Measurements from ENCODE around the gene AK5.

AK5 gene

DNA sequence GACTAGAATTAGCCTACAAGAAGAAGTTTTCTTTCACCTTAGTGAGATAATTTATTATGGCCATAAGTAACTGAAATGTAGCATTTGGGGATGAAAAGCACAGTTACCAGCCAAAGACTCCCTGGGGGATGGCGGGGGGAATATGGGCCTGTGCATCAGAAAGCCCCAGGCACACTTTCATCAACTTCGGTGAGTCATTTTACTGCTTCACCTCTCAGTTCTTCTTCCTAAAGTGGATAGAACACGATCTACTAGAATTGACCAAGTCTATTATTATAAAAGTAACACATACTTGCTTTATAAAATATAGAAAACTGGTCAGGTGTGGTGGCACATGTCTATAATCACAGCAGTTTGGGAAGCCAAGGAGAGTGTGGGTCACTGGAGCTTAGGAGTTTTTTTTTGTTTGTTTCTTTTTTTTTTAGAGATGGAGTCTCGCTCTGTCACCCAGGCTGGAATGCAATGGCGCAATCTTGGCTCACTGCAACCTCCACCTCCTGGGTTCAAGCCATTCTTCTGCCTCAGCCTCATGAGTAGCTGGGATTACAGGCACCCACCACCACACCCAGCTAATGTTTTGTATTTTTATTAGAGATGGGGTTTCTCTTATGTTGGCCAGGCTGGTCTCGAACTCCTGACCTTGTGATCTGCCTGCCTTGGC is 258.8 kb downstream of the AK5 start:
- no peak overlapping the region for H3K4me3 ChIP-seq (ENCODE audit: extremely low read depth, insufficient read depth, low read length, poor library complexity, severe bottlenecking)
- no peak overlapping the region for H3K27ac ChIP-seq (ENCODE audit: low read depth, low read length, severe bottlenecking)
- H3K36me3 ChIP-seq (ENCODE audit: control insufficient read depth, insufficient read depth, low read length): no peaks in the 10 kb centered on the region
- H3K4me1 ChIP-seq (ENCODE audit: control insufficient read depth, insufficient read depth, low read length, poor library complexity, severe bottlenecking): peaks cover 9% of the 10 kb centered on the region
- H3K9me3 ChIP-seq (ENCODE audit: control insufficient read depth, low read length): no peaks in the 10 kb centered on the region
- WGBS, 2 experiments (ENCODE audit: insufficient coverage in 2 of 2): 86 to 100% methylated on average over 1 to 2 of the region's 6 CpGs

DNA sequence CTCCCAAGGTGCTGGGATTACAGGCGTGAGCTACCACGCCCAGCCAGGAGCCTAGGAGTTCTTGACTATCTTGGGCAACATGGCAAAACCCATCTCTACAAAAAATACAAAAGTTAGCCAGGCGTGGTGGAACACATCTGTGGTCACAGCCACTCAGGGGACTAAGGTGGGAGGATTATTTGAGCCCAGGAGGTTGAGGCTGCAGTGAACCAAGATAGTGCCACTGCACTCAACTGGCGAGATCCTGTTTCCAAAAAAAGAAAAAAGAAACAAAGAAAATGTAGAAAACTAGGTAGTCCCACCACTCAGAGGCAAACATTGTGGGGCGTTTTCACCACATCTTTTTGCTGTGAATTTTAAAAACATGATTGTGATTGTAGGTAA is 259.3 kb downstream of the AK5 start:
- Histone ChIP-seq H3K4me1 (ENCODE audit: control insufficient read depth, insufficient read depth, low read length, poor library complexity, severe bottlenecking) (peaks cover 9% of the 10 kb centered on the region), H3K27ac (ENCODE audit: low read depth, low read length, severe bottlenecking) (no peak overlapping the region), H3K4me3 (ENCODE audit: extremely low read depth, insufficient read depth, low read length, poor library complexity, severe bottlenecking) (no peak overlapping the region), H3K36me3 (ENCODE audit: control insufficient read depth, insufficient read depth, low read length) (no peaks in the 10 kb centered on the region), H3K9me3 (ENCODE audit: control insufficient read depth, low read length) (no peaks in the 10 kb centered on the region)
- WGBS, 2 experiments (ENCODE audit: insufficient coverage in 2 of 2): 100% methylated on average over 2 to 5 of the region's 5 CpGs

DNA sequence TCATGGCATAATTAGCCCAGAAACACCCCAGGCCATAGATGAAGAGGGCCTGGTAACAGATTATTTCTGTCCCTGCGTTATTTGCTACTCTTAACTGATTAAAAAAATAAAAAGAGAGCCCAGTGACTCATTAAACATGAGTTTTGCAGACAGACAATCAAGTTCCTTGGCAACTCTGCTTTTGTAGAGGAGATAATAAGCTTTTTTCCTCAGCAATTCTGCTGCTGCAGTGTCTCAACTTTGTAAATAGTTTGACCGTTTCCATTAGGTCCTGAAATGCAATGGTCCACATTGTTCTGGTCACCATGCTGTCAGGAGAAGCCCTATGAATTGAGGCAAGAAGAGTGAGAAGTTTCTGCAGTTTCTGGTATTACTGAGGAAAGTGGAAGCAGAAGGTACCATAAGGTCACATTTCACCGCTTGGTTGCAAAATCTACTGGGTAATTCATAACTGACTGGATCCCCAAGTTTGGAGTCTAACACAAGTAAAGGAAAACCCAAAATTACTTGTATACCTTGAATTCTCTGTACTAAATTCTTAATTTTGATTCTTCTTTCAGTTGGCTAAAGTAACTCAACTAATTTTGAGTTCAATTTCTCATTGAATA is 261.1 kb downstream of the AK5 start:
- WGBS, 2 experiments (ENCODE audit: insufficient coverage in 2 of 2): 87 to 96% methylated on average over 1 to 2 of the region's 3 CpGs
- Histone ChIP-seq H3K4me1 (ENCODE audit: control insufficient read depth, insufficient read depth, low read length, poor library complexity, severe bottlenecking) (peaks cover 6% of the 10 kb centered on the region), H3K9me3 (ENCODE audit: control insufficient read depth, low read length) (no peaks in the 10 kb centered on the region), H3K36me3 (ENCODE audit: control insufficient read depth, insufficient read depth, low read length) (no peaks in the 10 kb centered on the region), H3K27ac (ENCODE audit: low read depth, low read length, severe bottlenecking) (no peak overlapping the region), H3K4me3 (ENCODE audit: extremely low read depth, insufficient read depth, low read length, poor library complexity, severe bottlenecking) (no peak overlapping the region)

DNA sequence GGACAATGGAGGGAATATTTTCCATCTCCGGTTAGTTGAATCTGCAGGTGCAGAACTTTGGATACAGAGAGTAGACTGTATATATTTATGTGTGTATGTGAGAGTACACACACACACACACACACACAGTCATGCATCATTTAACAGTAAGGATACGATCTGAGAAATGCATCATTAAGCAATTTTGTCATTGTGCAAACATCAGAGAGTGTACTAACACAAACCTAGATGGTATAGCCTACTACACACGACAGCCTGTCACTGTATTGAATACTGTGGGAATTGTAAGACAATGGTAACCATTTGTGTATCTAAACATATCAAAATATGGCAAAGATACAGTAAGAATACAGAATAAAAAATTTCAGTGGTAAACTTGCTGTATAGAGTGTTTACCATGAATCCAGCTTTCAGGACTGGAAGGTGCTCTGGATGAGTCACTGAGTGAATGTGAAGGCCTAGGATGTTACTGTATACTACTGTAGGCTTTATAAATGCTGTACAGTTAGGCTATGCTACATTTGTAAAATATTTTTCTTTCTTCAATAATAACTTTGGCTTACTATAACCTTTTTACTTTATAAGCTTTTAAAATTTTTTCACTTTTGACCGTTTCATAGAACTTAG is 262.1 kb downstream of the AK5 start:
- no peaks in the 10 kb centered on the region for H3K36me3 ChIP-seq (ENCODE audit: control insufficient read depth, insufficient read depth, low read length)
- no peak overlapping the region for H3K4me3 ChIP-seq (ENCODE audit: extremely low read depth, insufficient read depth, low read length, poor library complexity, severe bottlenecking)
- H3K27ac ChIP-seq (ENCODE audit: low read depth, low read length, severe bottlenecking): no peak overlapping the region
- WGBS, 2 experiments (ENCODE audit: insufficient coverage in 2 of 2): 60% methylated on average over 1 of the region's 4 CpGs; no CpG with 5 or more reads in 1 of the 2 experiments
- no peaks in the 10 kb centered on the region for H3K9me3 ChIP-seq (ENCODE audit: control insufficient read depth, low read length)
- H3K4me1 ChIP-seq (ENCODE audit: control insufficient read depth, insufficient read depth, low read length, poor library complexity, severe bottlenecking): peaks cover 6% of the 10 kb centered on the region

DNA sequence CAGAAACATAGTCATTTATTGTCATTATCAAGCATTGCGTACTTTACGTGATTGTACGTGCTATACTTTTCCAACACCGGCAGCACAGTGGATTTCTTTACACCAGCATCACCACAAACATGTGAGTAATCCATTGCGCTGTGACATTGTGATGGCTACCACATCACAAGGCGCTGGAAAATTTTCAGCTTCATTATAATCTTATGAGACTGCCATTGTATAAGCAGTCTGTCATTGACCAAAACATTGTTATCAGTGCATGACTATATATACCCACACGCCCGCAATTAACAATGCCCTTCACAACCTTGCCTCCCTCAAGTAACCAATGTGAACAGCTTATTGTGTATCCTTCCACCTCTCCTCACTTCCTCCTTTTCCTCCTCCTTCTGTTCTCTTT is 263.0 kb downstream of the AK5 start:
- H3K9me3 ChIP-seq (ENCODE audit: control insufficient read depth, low read length): no peaks in the 10 kb centered on the region
- peaks cover under 1% of the 10 kb centered on the region for H3K4me1 ChIP-seq (ENCODE audit: control insufficient read depth, insufficient read depth, low read length, poor library complexity, severe bottlenecking)
- WGBS, 2 experiments (ENCODE audit: insufficient coverage in 2 of 2): 94 to 96% methylated on average over 7 to 8 of the region's 8 CpGs
- H3K36me3 ChIP-seq (ENCODE audit: control insufficient read depth, insufficient read depth, low read length): no peaks in the 10 kb centered on the region
- no peak overlapping the region for H3K27ac ChIP-seq (ENCODE audit: low read depth, low read length, severe bottlenecking)
- H3K4me3 ChIP-seq (ENCODE audit: extremely low read depth, insufficient read depth, low read length, poor library complexity, severe bottlenecking): no peak overlapping the region

DNA sequence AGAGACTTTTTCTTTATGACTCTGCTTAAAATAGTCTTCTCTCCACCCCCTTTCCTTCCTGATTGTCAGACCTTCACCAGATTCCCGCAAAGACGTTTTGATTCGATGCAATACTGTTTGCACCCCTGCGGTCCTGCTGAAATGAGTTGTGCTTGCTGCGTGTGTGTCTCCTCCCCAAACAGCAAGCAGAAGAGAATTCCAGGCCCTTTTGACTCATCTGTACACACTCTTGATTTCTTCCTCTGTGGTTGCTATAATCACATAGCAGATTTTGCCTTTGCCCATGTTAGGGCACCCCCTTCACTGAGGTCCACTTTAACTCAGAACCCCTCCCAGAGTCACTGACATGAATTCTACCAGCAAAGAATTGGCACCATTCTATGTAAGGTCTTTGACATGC is 264.2 kb downstream of the AK5 start:
- Histone ChIP-seq H3K9me3 (ENCODE audit: control insufficient read depth, low read length) (no peaks in the 10 kb centered on the region), H3K36me3 (ENCODE audit: control insufficient read depth, insufficient read depth, low read length) (no peaks in the 10 kb centered on the region), H3K4me3 (ENCODE audit: extremely low read depth, insufficient read depth, low read length, poor library complexity, severe bottlenecking) (no peak overlapping the region), H3K4me1 (ENCODE audit: control insufficient read depth, insufficient read depth, low read length, poor library complexity, severe bottlenecking) (no peaks in the 10 kb centered on the region), H3K27ac (ENCODE audit: low read depth, low read length, severe bottlenecking) (no peak overlapping the region)
- 82 to 92% methylated on average over 4 to 5 of the region's 5 CpGs for WGBS, 2 experiments (ENCODE audit: insufficient coverage in 2 of 2)

DNA sequence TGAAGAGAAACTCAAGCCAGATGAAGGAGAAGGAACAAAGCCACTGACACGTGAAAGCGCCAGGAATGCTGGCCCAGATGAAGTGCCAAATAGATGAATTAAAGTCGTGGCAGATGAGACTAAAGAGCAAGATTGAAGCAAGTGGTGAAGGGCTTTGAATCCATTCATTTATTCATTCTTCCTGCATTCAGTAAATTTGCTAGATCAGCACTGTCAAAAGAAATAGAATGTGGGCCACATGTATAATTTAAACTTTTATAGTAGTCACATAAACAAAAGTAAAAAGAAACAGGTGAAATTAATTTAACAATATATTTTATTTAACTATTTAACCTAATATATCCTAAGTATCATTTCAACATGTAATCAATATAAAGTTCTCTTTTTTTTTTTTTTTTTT is 265.1 kb downstream of the AK5 start:
- Histone ChIP-seq H3K36me3 (ENCODE audit: control insufficient read depth, insufficient read depth, low read length) (no peaks in the 10 kb centered on the region), H3K9me3 (ENCODE audit: control insufficient read depth, low read length) (no peaks in the 10 kb centered on the region), H3K4me1 (ENCODE audit: control insufficient read depth, insufficient read depth, low read length, poor library complexity, severe bottlenecking) (no peaks in the 10 kb centered on the region), H3K27ac (ENCODE audit: low read depth, low read length, severe bottlenecking) (no peak overlapping the region), H3K4me3 (ENCODE audit: extremely low read depth, insufficient read depth, low read length, poor library complexity, severe bottlenecking) (no peak overlapping the region)
- 91% methylated on average over 2 to 3 of the region's 3 CpGs for WGBS, 2 experiments (ENCODE audit: insufficient coverage in 2 of 2)

DNA sequence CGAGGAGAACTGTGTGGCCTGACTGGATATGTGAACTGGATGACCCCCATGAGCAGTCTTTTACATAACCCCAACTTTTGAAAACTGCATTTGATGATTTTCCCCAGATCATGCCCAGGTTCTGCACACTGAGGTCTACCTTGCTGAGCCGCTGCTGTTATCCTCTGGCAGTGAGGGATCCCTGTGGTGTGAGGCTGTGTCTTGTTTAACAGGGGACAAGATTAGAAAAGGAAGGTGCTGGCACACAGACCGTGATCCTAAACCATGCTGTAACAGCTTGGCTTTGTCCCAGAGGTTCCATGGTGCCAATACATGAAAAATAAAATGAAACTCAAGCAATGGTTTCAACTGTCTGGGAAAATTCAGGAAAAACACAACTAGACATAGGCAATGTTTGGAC is 266.5 kb downstream of the AK5 start:
- H3K27ac ChIP-seq (ENCODE audit: low read depth, low read length, severe bottlenecking): no peak overlapping the region
- H3K9me3 ChIP-seq (ENCODE audit: control insufficient read depth, low read length): no peaks in the 10 kb centered on the region
- no peaks in the 10 kb centered on the region for H3K36me3 ChIP-seq (ENCODE audit: control insufficient read depth, insufficient read depth, low read length)
- WGBS, 2 experiments (ENCODE audit: insufficient coverage in 2 of 2): 79 to 82% methylated on average over 2 to 3 of the region's 3 CpGs
- H3K4me1 ChIP-seq (ENCODE audit: control insufficient read depth, insufficient read depth, low read length, poor library complexity, severe bottlenecking): no peaks in the 10 kb centered on the region
- H3K4me3 ChIP-seq (ENCODE audit: extremely low read depth, insufficient read depth, low read length, poor library complexity, severe bottlenecking): no peak overlapping the region

DNA sequence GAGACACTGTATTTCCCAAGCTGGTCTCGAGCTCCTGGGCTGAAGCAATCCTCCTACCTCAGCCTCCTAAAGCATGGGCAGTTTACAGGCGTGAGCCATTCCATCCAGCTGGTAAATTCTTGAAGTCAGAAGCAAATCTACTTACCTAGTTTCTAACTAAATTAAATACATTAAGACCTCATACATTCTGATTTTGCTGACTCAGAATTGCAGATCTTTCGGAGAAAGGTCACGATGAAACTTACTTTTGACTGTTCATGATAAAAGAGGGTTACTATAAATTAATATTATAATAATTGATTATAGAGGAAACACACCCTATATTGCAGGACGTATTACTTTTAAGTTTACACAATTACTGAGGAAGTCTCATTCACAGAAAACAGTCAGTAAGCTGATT is 268.3 kb downstream of the AK5 start:
- Histone ChIP-seq H3K9me3 (ENCODE audit: control insufficient read depth, low read length) (no peaks in the 10 kb centered on the region), H3K27ac (ENCODE audit: low read depth, low read length, severe bottlenecking) (no peak overlapping the region), H3K4me1 (ENCODE audit: control insufficient read depth, insufficient read depth, low read length, poor library complexity, severe bottlenecking) (no peaks in the 10 kb centered on the region), H3K4me3 (ENCODE audit: extremely low read depth, insufficient read depth, low read length, poor library complexity, severe bottlenecking) (no peak overlapping the region), H3K36me3 (ENCODE audit: control insufficient read depth, insufficient read depth, low read length) (no peaks in the 10 kb centered on the region)
- 94% methylated on average over 2 of the region's 5 CpGs for WGBS, 2 experiments (ENCODE audit: insufficient coverage in 2 of 2)

DNA sequence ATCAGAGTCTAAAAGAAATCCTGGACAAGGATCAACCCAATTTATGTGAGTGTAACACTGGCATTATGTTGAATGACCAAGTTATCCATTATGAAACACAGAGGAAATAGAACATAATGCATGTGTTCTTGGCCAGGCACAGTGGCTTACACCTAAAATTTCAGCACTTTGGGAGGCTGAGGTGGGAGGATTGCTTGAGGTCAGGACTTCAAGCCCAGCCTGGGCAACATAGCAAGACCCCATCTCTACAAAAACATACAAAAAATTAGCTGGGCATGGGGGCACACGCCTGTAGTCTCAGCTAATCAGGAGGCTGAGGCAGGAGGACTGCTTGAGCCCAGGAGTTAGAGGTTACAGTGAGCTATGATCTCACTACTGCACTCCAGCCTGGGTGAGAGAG is 270.8 kb downstream of the AK5 start:
- H3K27ac ChIP-seq (ENCODE audit: low read depth, low read length, severe bottlenecking): no peak overlapping the region
- H3K36me3 ChIP-seq (ENCODE audit: control insufficient read depth, insufficient read depth, low read length): no peaks in the 10 kb centered on the region
- no peaks in the 10 kb centered on the region for H3K4me1 ChIP-seq (ENCODE audit: control insufficient read depth, insufficient read depth, low read length, poor library complexity, severe bottlenecking)
- H3K9me3 ChIP-seq (ENCODE audit: control insufficient read depth, low read length): no peaks in the 10 kb centered on the region
- no peak overlapping the region for H3K4me3 ChIP-seq (ENCODE audit: extremely low read depth, insufficient read depth, low read length, poor library complexity, severe bottlenecking)
- no CpG with 5 or more reads among the region's 1 CpG for WGBS, 2 experiments (ENCODE audit: insufficient coverage in 2 of 2)

Measured in mesodermal cell (in vitro differentiated cells).